H1 (cell line): Measurements from ENCODE around the gene OGFOD2. TPM values are rescaled to one million over a fixed set of nuclear protein-coding genes. Genes with fewer than 3 reads are reported as not detected.

Experiments used
- CTCF ChIA-PET: fragments of 300-600 bp; sonication (Branson Sonifier 250); formaldehyde crosslinking; loops from one replicate; lab custom pipeline; 2021; ENCODE audit not compliant: partially characterized antibody; lab: Charles Lee
- POLR2A ChIA-PET: fragments of 300-600 bp; sonication (Branson Sonifier 250); formaldehyde crosslinking; loops from one replicate; lab custom pipeline; 2021; ENCODE audit warnings: inconsistent platforms; ENCODE audit not compliant: partially characterized antibody; lab: Charles Lee
- DNase-seq, 2 experiments: peaks; one replicate each; pipeline versions ENCODE4 v3.0.0 to v3.0.0-alpha.2; 2010 to 2022; ENCODE audit warnings: low spot score in 2 of 2, low read depth in 1 of 2, mixed read lengths in 1 of 2
- FAIRE-seq: peaks from 2 replicates; lab custom pipeline; 2011; peaks lifted over from hg19 to GRCh38; lab: Jason Lieb, UNC
- H2AFZ ChIP-seq: 2 replicates; pipeline ENCODE4 v1.8.1; 2012; ENCODE audit warnings: low read length, inconsistent platforms
- H2AK5ac ChIP-seq: 2 replicates; pipeline ENCODE4 v1.6.1; 2013; ENCODE audit warnings: low read depth, low read length
- H2BK120ac ChIP-seq: replicated peaks from 2 replicates; pipeline ENCODE3; 2013; ENCODE audit warnings: low read depth, low read length, inconsistent platforms
- H2BK12ac ChIP-seq: 2 replicates; pipeline ENCODE4 v1.6.1; 2013; ENCODE audit warnings: low read depth, low read length
- H2BK15ac ChIP-seq: 2 replicates; pipeline ENCODE4 v1.6.1; 2013; ENCODE audit warnings: low read length
- H2BK20ac ChIP-seq: 2 replicates; pipeline ENCODE4 v1.6.1; 2013; ENCODE audit warnings: low read length
- H2BK5ac ChIP-seq: 2 replicates; pipeline ENCODE4 v1.6.1; 2013; ENCODE audit warnings: low read depth, low read length
- H3K14ac ChIP-seq: 2 replicates; pipeline ENCODE4 v1.6.1; 2013; ENCODE audit warnings: inconsistent platforms; ENCODE audit not compliant: insufficient read length
- H3K18ac ChIP-seq: 2 replicates; pipeline ENCODE4 v1.6.1; 2013; ENCODE audit warnings: low read length; ENCODE audit errors: extremely low read depth
- H3K23ac ChIP-seq: 2 replicates; pipeline ENCODE4 v1.6.1; 2013; ENCODE audit warnings: inconsistent platforms; ENCODE audit not compliant: insufficient read length
- H3K23me2 ChIP-seq: 2 replicates; pipeline ENCODE4 v1.6.1; 2013; ENCODE audit warnings: low read depth, low read length
- H3K27ac ChIP-seq: 2 replicates; pipeline ENCODE4 v1.6.1; 2011; ENCODE audit warnings: low read depth, low read length, inconsistent platforms
- H3K27me3 ChIP-seq, 4 experiments: replicated peaks in 1 of 4; 1 replicate in 1 of 4; 2 replicates in 3 of 4; pipeline versions ENCODE4 v1.6.1 to v1.8.1; 2011 to 2013; ENCODE audit warnings: low read length in 3 of 4, mild to moderate bottlenecking in 3 of 4, inconsistent platforms in 2 of 4, mixed read lengths in 2 of 4, moderate library complexity in 1 of 4; ENCODE audit not compliant: control insufficient read depth in 3 of 4, insufficient read depth in 3 of 4; ENCODE audit errors: extremely low read depth in 1 of 4
- H3K36me3 ChIP-seq, 4 experiments: 2 replicates each; pipeline versions ENCODE4 v1.6.1 to v1.8.1; 2011 to 2013; ENCODE audit warnings: mild to moderate bottlenecking in 4 of 4, low read length in 3 of 4, moderate library complexity in 2 of 4, control low read depth in 1 of 4, inconsistent platforms in 1 of 4; ENCODE audit not compliant: insufficient read depth in 4 of 4, control insufficient read depth in 2 of 4
- H3K4ac ChIP-seq: replicated peaks from 2 replicates; pipeline ENCODE3; 2013; ENCODE audit warnings: low read length, low read depth, mixed read lengths, inconsistent platforms; ENCODE audit not compliant: insufficient read length
- H3K4me1 ChIP-seq, 4 experiments: replicated peaks in 1 of 4; 1 replicate in 1 of 4; 2 replicates in 3 of 4; pipeline versions ENCODE4 v1.6.1 to v1.8.1; 2011 to 2013; ENCODE audit warnings: low read length in 3 of 4, inconsistent platforms in 2 of 4, mixed read lengths in 1 of 4; ENCODE audit not compliant: insufficient read depth in 4 of 4, control insufficient read depth in 3 of 4
- H3K4me2 ChIP-seq, 2 experiments: 2 replicates each; pipeline versions ENCODE4 v1.6.1 to v1.8.1; 2011 to 2013; ENCODE audit warnings: low read depth in 2 of 2, low read length in 2 of 2, control low read depth in 1 of 2, inconsistent platforms in 1 of 2, mild to moderate bottlenecking in 1 of 2; ENCODE audit not compliant: insufficient read depth in 1 of 2
- H3K4me3 ChIP-seq, 4 experiments: fragments of 200-600, 300-600 bp in 1 of 4; sonication (generic), shearing (Covaris generic), sonication (Bioruptor Twin) in 1 of 4; 2 replicates each; pipeline versions ENCODE4 v1.5.1 to v1.8.1; 2011 to 2016; ENCODE audit warnings: low read length in 4 of 4, low read depth in 3 of 4, control low read depth in 2 of 4, inconsistent platforms in 2 of 4, mild to moderate bottlenecking in 2 of 4, mixed read lengths in 1 of 4, moderate library complexity in 1 of 4; ENCODE audit not compliant: insufficient read depth in 2 of 4; ENCODE audit errors: extremely low read depth in 1 of 4
- H3K56ac ChIP-seq: replicated peaks from 2 replicates; pipeline ENCODE3; 2013; ENCODE audit warnings: low read depth, mild to moderate bottlenecking, mixed read lengths, low read length, inconsistent platforms; ENCODE audit not compliant: insufficient read length
- H3K79me1 ChIP-seq: 2 replicates; pipeline ENCODE4 v1.6.1; 2013; ENCODE audit warnings: low read depth, low read length, control low read depth
- H3K79me2 ChIP-seq, 2 experiments: 2 replicates each; pipeline versions ENCODE4 v1.6.1 to v1.8.1; 2012 to 2013; ENCODE audit warnings: low read length in 2 of 2, mild to moderate bottlenecking in 2 of 2, inconsistent platforms in 1 of 2; ENCODE audit not compliant: insufficient read depth in 2 of 2, control insufficient read depth in 1 of 2
- H3K9ac ChIP-seq, 4 experiments: replicated peaks in 1 of 4; 1 replicate in 1 of 4; 2 replicates in 3 of 4; pipeline versions ENCODE4 v1.6.1 to v1.8.1; 2011 to 2013; ENCODE audit warnings: low read depth in 3 of 4, low read length in 3 of 4, control low read depth in 2 of 4, mild to moderate bottlenecking in 2 of 4, moderate library complexity in 2 of 4, inconsistent platforms in 1 of 4; ENCODE audit errors: extremely low read depth in 1 of 4
- H3K9me3 ChIP-seq, 2 experiments: 2 replicates each; pipeline versions ENCODE4 v1.6.1 to v1.8.1; 2012 to 2013; ENCODE audit warnings: mild to moderate bottlenecking in 2 of 2, moderate library complexity in 2 of 2, control low read depth in 1 of 2, inconsistent platforms in 1 of 2, low read depth in 1 of 2, low read length in 1 of 2, mixed read lengths in 1 of 2; ENCODE audit not compliant: insufficient read depth in 2 of 2
- H4K20me1 ChIP-seq, 2 experiments: replicated peaks in 1 of 2; 2 replicates each; pipeline versions ENCODE3 to v1.8.1; 2011 to 2013; ENCODE audit warnings: inconsistent platforms in 2 of 2, low read length in 2 of 2, mild to moderate bottlenecking in 1 of 2; ENCODE audit not compliant: insufficient read depth in 2 of 2, control insufficient read depth in 1 of 2
- H4K5ac ChIP-seq: 2 replicates; pipeline ENCODE4 v1.6.1; 2013; ENCODE audit warnings: low read length, low read depth, mixed read lengths, inconsistent platforms; ENCODE audit not compliant: insufficient read length
- H4K8ac ChIP-seq: 2 replicates; pipeline ENCODE4 v1.8.0; 2013; ENCODE audit warnings: mild to moderate bottlenecking, moderate library complexity, low read length, inconsistent platforms; ENCODE audit not compliant: insufficient read depth; ENCODE audit errors: extremely low read depth
- H4K91ac ChIP-seq: replicated peaks from 2 replicates; pipeline ENCODE3; 2013; ENCODE audit warnings: low read length, mixed read lengths, inconsistent platforms; ENCODE audit not compliant: insufficient read length
- CBX5 ChIP-seq: fragments of 300-800, 300-1000 bp; sonication (generic); IDR thresholded peaks from 2 replicates; pipeline ENCODE4 v1.7.1; 2016; ENCODE audit warnings: antibody characterized with exemption, low read length, low read depth
- CHD2 ChIP-seq: IDR thresholded peaks from 2 replicates; pipeline ENCODE4 v1.6.1; 2012; ENCODE audit warnings: low read length, improper control_type of control experiment
- CREB1 ChIP-seq: IDR thresholded peaks from 2 replicates; pipeline ENCODE4 v1.6.1; 2012; ENCODE audit warnings: inconsistent platforms
- HDAC6 ChIP-seq: IDR thresholded peaks from one replicate; pipeline ENCODE4 v1.7.1; 2012; ENCODE audit warnings: low read depth, mild to moderate bottlenecking, inconsistent platforms, low read length, moderate library complexity
- KDM1A ChIP-seq: fragments of 200-600, 300-600 bp; sonication (generic); IDR thresholded peaks from 2 replicates; pipeline ENCODE4 v1.7.1; 2016; ENCODE audit warnings: mild to moderate bottlenecking, low read length, borderline replicate concordance
- KDM4A ChIP-seq: IDR thresholded peaks from one replicate; pipeline ENCODE4 v1.7.1; 2012; ENCODE audit warnings: low read depth, mild to moderate bottlenecking, moderate library complexity, low read length, inconsistent platforms; ENCODE audit not compliant: severe bottlenecking
- KDM5A ChIP-seq: fragments of 200-600 bp; IDR thresholded peaks from 2 replicates; pipeline ENCODE4 v1.7.1; 2012; ENCODE audit warnings: mild to moderate bottlenecking, low read length, inconsistent platforms, mixed read lengths
- NANOG ChIP-seq: IDR thresholded peaks from 2 replicates; pipeline ENCODE4 v1.6.1; 2011; ENCODE audit warnings: low read length, low read depth, mild to moderate bottlenecking, inconsistent platforms; ENCODE audit not compliant: insufficient read depth, poor library complexity, severe bottlenecking
- POLR2A ChIP-seq, 2 experiments: IDR thresholded peaks; 1 replicate in 1 of 2; 2 replicates in 1 of 2; pipeline ENCODE4 v1.6.1; 2011; ENCODE audit warnings: low read depth in 2 of 2, low read length in 2 of 2, mild to moderate bottlenecking in 2 of 2; ENCODE audit errors: control extremely low read depth in 1 of 2
- RNF2 ChIP-seq: fragments of 200-900, 300-1000 bp; sonication (generic); IDR thresholded peaks from 2 replicates; pipeline ENCODE4 v1.7.1; 2016; ENCODE audit warnings: borderline replicate concordance, low read depth, mild to moderate bottlenecking, antibody characterized with exemption, low read length; ENCODE audit not compliant: poor library complexity, severe bottlenecking; ENCODE audit errors: missing control alignments
- SIX5 ChIP-seq: IDR thresholded peaks from 2 replicates; pipeline ENCODE4 v1.6.1; 2011; ENCODE audit warnings: mild to moderate bottlenecking, low read depth, low read length
- SP1 ChIP-seq: IDR thresholded peaks from 2 replicates; pipeline ENCODE4 v1.6.1; 2011; ENCODE audit warnings: low read depth, low read length
- SP2 ChIP-seq: IDR thresholded peaks from 2 replicates; pipeline ENCODE4 v1.6.1; 2012; ENCODE audit warnings: mild to moderate bottlenecking, low read length, inconsistent platforms
- SRF ChIP-seq: IDR thresholded peaks from 2 replicates; pipeline ENCODE4 v1.6.1; 2011; ENCODE audit warnings: mild to moderate bottlenecking, low read depth, low read length, moderate library complexity
- TAF7 ChIP-seq: optimal IDR thresholded peaks from 2 replicates; pipeline ENCODE3; 2011; ENCODE audit warnings: low read depth, mild to moderate bottlenecking, inconsistent platforms, low read length, moderate library complexity, borderline replicate concordance
- WGBS, 2 experiments: shearing (Covaris generic) in 1 of 2; methylation state at CpG; one replicate each; pipeline versions ENCODE4 v1.1.6 to v1.1.7; 2013 to 2015; ENCODE audit warnings: low lambda C conversion rate in 2 of 2, mixed read lengths in 2 of 2, inconsistent platforms in 1 of 2, low coverage in 1 of 2, missing lambda C conversion rate in 1 of 2; ENCODE audit not compliant: insufficient replicate concordance in 2 of 2, insufficient coverage in 1 of 2, insufficient read length in 1 of 2; ENCODE audit errors: extremely low coverage in 1 of 2, missing lambda C conversion rate in 1 of 2; 5-methylcytosine and 5-hydroxymethylcytosine counted together
- polyA plus RNA-seq, 7 experiments: library from polyadenylated mRNA; depleted of rRNA in 3 of 7; stranded (reverse) in 5 of 7; unstranded in 2 of 7; fragments of >200 nt in 5 of 7; fragments of 200-250 nt in 2 of 7; gene quantifications; 1 replicate in 5 of 7; 2 replicates in 1 of 7; 4 replicates in 1 of 7; pipeline versions ENCODE4 v1.2.1 to v1.2.3, GENCODE V29; 2011 to 2013; ENCODE audit warnings: missing spikeins in 2 of 7, mixed read lengths in 2 of 7
- total RNA-seq: library from RNA; stranded (reverse); fragmentation: NEBNext Ultra II Directional; extraction: Animal tissue kit (Norgen Biotek cat#: 25700); gene quantifications from 2 replicates; pipeline ENCODE4 v1.2.1, GENCODE V29; 2021

OGFOD2 gene
- total and polyA plus RNA-seq, 2 of the 8 experiments (the other 6 are each of a cell fraction or from before 2014, with no cell fraction given), result 17.3 to 20.3 TPM

DNA sequence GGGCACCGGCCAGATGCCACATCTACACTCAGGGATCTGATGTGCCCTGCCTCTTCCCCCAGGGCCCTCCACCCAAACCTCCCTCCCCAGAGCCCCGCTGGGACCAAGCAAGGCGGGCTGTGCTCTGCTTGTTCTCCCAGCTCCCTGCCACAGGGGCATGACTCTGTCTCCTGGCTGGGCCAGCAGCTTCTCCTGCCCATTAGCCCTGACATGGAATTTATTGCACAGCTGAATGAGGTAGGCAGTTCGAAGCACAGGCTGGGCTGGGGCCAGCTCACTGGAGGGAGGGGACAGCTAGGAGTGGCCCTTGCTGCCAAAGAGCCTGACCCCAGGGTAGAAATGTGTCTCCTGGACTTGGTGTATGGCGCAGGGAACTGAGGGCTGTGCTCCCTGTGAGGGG, 47.8 kb downstream of the OGFOD2 start:
- no peak overlapping the region for H3K56ac ChIP-seq
- H4K5ac ChIP-seq, result no peak overlapping the region
- FAIRE-seq, result no peak
- TF ChIP-seq KDM4A, result no peak
- no peak for TF ChIP-seq NANOG
- no peak for TF ChIP-seq CREB1
- no peak for TF ChIP-seq SIX5
- TF ChIP-seq KDM5A, result no peak
- no peak for TF ChIP-seq KDM1A
- no peak for TF ChIP-seq RNF2
- TF ChIP-seq CHD2, result no peak
- no peak for TF ChIP-seq HDAC6
- TF ChIP-seq POLR2A (IDR thresholded peaks at IDR 0.05; ENCODE audit: control extremely low read depth in 1 of 2, low read depth in 2 of 2, low read length in 2 of 2), result no peak
- TF ChIP-seq TAF7, result no peak
- no peak for TF ChIP-seq CBX5
- TF ChIP-seq SRF, result no peak
- TF ChIP-seq SP2, result no peak
- no peak for TF ChIP-seq SP1
- no peaks in the 10 kb centered on the region for H3K36me3 ChIP-seq
- no peaks in the 10 kb centered on the region for H3K79me2 ChIP-seq
- no peaks in the 10 kb centered on the region for H3K23me2 ChIP-seq
- H2BK120ac ChIP-seq, result no peak overlapping the region
- no peaks in the 10 kb centered on the region for H3K9me3 ChIP-seq
- H3K4me2 ChIP-seq, result no peak overlapping the region
- H2BK15ac ChIP-seq, result no peak overlapping the region
- H4K91ac ChIP-seq, result no peak overlapping the region
- H3K79me1 ChIP-seq, result no peaks in the 10 kb centered on the region
- no peak overlapping the region for H3K9ac ChIP-seq
- H2AFZ ChIP-seq, result no peak overlapping the region
- no peak overlapping the region for H4K8ac ChIP-seq
- no peak overlapping the region for H2BK5ac ChIP-seq
- H3K27ac ChIP-seq, result no peak overlapping the region
- H3K14ac ChIP-seq, result no peak overlapping the region
- H4K20me1 ChIP-seq, result no peaks in the 10 kb centered on the region
- POLR2A ChIA-PET, result no interaction called here
- no peak overlapping the region for H3K23ac ChIP-seq
- no peak overlapping the region for H3K18ac ChIP-seq
- no peak overlapping the region for H2BK20ac ChIP-seq
- H3K27me3 ChIP-seq, result no peaks in the 10 kb centered on the region
- H3K4ac ChIP-seq, result no peak overlapping the region
- WGBS, 2 experiments, result 85% methylated on average over 4 of the region's 5 CpGs; no CpG with 5 or more reads in 1 of the 2 experiments
- peaks cover 0 to 3% (median 1%) of the 10 kb centered on the region in 4 experiments; a peak in 1 of 7 replicates for H3K4me1 ChIP-seq
- no peak for DNase-seq
- no peak overlapping the region for H2BK12ac ChIP-seq
- CTCF ChIA-PET, result interaction anchor here (0.8 to 2.9 kb wide), 4 partner anchors 9 to 162 kb away, joined by 3 to 8 read pairs (median 5); no protein-coding TSS in a partner anchor
- H2AK5ac ChIP-seq, result no peak overlapping the region
- no peak overlapping the region for H3K4me3 ChIP-seq
